GM21723 (cell line): ENCODE results near the gene PBX1.
"Not testable (repeated sequence)": the region's sequence is repeated elsewhere in the genome, so short reads cannot be mapped to it uniquely, and the experiment has no call there.

Experiments used
- ATAC-seq: cut with Tn5 transposase; IDR thresholded peaks from one replicate; pipeline ENCODE4 v1.9.1; 2021; ENCODE audit warnings: mild to moderate bottlenecking, moderate library complexity; ENCODE audit not compliant: unreplicated experiment

The PBX1 gene

GRCh38 chr1:164588516-164589341, 29.7 kb downstream of the PBX1 start:
- ATAC-seq = no peak

GRCh38 chr1:164589408-164589807, 30.4 kb downstream of the PBX1 start:
- ATAC-seq = no peak

- no peak for ATAC-seq
Measured at GRCh38 chr1:164589961-164590507, 31.1 kb downstream of the PBX1 start.

DNA sequence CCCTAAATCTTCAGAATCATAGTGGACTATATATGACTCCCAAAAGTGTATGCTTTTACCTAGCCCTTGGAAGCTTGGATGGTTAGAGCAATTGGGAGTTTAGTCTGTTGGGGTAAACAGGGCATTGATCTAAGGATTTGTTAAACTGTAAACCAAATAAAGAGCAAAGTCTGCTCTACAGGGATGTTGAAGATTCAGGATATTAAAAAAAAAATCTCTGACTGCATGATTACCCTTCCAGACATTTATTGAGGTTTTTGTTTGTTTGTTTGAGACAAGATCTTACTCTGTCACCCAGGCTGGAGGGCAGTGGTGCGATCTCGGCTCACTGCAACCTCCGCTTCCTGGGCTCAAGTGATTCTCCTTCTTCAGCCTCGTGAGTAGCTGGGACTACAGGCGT, 31.6 kb downstream of the PBX1 start:
- no peak for ATAC-seq

GRCh38 chr1:164591858-164592257, 32.9 kb downstream of the PBX1 start:
- no peak for ATAC-seq

DNA sequence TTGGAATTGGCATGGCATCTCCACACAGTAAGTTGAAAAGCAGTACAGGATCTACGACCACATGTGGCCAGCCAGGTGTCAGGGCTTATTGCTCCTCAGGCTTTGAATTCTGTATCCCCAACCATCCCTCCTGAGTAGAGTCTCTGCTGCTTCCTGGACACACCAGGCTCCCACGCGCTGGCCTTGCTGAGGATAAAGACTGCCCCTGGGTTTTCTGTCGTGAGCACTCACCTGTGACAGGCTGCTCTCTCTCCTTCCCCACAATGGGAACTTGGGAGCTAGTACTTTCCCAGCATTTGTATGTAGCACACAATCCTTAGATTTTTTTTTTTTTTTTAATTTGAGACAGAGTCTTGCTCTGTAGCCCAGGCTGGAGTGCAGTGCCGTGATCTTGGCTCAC, 33.6 kb downstream of the PBX1 start:
- no peak for ATAC-seq

- ATAC-seq = no peak
Measured at GRCh38 chr1:164595212-164595611, 36.2 kb downstream of the PBX1 start.

DNA sequence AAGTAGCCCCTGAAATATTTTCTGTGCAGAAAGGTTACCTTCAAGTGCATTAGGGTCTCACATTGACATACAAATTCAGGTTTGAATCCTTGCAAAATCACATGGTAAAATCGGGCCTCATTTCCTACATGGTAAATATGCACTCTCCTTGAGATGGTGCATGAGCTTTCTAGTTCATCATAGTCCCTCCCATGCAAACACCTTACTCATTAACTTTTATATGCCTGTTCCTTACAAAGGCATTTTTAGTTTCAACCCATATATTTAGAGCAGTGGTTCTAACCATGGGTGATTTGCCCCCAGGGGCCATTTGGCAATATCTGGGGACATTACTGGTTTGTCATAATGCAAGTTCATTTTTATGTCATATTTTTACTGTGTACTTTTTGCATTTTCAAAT, 37.2 kb downstream of the PBX1 start:
- ATAC-seq = no peak

- ATAC-seq = no peak
Measured at GRCh38 chr1:164598719-164599118, 39.7 kb downstream of the PBX1 start.

GRCh38 chr1:164599272-164599671, 40.3 kb downstream of the PBX1 start:
- ATAC-seq = no peak

- ATAC-seq = no peak
Measured at GRCh38 chr1:164601399-164602100, 42.6 kb downstream of the PBX1 start.

DNA sequence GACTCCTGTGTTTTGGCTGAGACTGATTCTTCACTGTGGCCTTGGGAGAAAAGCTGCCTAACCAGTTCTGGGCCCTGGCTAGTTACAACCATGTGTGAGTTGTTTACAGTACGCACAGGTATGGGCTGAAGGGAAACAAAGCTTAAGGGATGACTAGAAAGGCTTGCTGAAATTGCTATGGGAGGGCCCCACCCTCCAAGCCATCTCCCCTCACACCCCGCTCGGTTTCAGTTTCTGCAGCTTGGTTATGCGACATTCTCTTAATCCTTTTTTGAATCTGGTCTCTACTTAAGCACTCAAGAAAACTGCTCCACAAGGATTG, 43.1 kb downstream of the PBX1 start:
- ATAC-seq = no peak

GRCh38 chr1:164602480-164603093, 43.6 kb downstream of the PBX1 start:
- no peak for ATAC-seq

DNA sequence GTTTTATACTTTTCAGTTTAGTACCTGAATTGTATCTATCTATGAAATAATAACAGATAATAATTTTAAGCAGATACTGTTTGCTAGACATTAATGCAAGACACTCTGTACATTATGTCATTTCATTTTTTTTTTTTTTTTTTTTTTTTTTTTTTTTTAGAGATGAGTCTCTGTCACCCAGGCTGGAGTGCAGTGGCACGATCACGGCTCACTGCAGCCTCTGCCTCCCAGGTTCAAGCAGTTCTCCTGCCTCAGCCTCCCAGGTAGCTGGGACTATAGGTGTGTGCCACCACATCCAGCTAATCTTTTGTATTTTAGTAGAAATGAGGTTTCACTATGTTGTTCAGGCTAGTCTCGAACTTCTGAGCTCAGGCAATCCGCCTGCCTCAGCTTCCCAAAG, 44.8 kb downstream of the PBX1 start:
- not testable (repeated sequence) for ATAC-seq

GRCh38 chr1:164604541-164604940, 45.6 kb downstream of the PBX1 start:
- no peak for ATAC-seq

DNA sequence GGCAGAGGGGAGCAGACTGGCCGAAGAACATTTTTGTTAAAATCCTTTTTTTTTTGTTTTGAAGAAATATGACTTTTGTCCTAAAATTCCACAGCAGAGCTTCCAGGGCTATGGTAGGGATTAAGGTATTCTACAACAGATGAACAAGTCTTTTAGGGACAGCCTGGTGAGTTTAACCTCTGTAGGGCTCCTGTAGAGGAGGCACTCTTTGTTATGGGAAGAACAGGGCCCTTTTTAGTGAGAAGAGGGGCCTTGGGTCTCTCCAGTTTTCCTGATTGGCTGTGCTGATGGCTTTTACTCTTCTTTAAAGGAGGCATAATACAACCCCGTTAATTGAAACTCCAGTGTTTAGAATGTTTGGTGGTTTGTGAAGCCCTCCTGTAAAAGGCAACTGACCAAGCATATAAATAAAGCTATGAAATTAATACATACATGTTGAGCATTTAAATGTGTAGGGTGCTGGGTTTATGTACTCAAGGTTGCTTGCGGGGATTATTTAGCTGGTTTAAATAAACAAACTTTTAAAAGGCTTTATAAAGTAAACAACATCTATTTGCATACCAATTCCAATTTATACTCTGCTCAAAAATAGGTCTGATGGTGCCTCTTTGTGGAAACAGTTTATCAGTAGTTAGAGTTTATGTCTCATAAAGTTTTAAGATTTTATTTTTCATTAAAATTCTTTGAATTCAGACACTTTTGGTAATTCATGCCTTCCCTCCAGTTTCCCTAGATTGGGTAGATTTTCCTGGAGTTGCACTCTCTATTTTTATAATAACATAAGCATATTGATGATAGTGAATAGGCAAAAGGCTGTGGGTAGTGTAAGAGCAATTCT, 46.5 kb downstream of the PBX1 start:
- no peak for ATAC-seq

GRCh38 chr1:164607351-164607750, 48.4 kb downstream of the PBX1 start:
- no peak for ATAC-seq

- no peak for ATAC-seq
Measured at GRCh38 chr1:164608651-164609057, 49.7 kb downstream of the PBX1 start.

DNA sequence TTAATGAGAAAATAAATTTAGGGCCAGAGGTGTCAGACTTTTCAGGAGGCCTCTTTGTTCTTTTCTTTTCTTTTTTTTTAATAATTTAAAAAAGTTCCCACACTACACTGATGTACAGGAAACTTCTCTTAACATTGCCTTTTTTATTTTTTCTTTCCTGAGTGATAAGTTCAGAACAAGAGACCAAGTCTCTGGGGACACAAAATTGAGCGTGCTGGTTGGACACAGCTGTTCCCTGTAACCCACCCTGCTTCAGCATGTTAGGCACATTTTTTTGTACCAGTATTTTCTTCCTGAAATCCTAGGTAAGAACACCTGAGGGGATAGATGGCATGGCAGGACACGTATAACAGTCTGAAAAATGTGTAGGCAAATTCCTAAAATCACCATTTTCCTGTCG, 50.1 kb downstream of the PBX1 start:
- no peak for ATAC-seq

- ATAC-seq = no peak
Measured at GRCh38 chr1:164610538-164611222, 51.7 kb downstream of the PBX1 start.
